HL-60/S4 treated with retinoic acid at 250 ng/mL for 4 days and 3 days (cell line): ENCODE measurements around the gene ITPR2.

Experiments used
- in situ Hi-C: fragments of 300-500 bp; cut with MboI; formaldehyde crosslinking; loops from 2 replicates; pipeline ENCODE4 v1.7.0; 2022; ENCODE audit warnings: low sequenced_read_pairs

ITPR2 gene

GRCh38 chr12:26374934-26375680 lies 457.9 kb downstream of the ITPR2 start:
- in situ Hi-C loops, result no loop called here

- in situ Hi-C loops, result no loop called here
These were observed 459.1 kb downstream of the ITPR2 start for GRCh38 chr12:26373606-26374495.

- in situ Hi-C loops, result no loop called here
These were observed 460.1 kb downstream of the ITPR2 start for GRCh38 chr12:26372866-26373265.

GRCh38 chr12:26370098-26370497 lies 462.9 kb downstream of the ITPR2 start:
- in situ Hi-C loops, result no loop called here

GRCh38 chr12:26369588-26369987 lies 463.4 kb downstream of the ITPR2 start:
- in situ Hi-C loops, result no loop called here

GRCh38 chr12:26367991-26368730 lies 464.8 kb downstream of the ITPR2 start:
- in situ Hi-C loops, result no loop called here

GRCh38 chr12:26361964-26362363 lies 471.0 kb downstream of the ITPR2 start:
- in situ Hi-C loops, result no loop called here

GRCh38 chr12:26360062-26360461 lies 472.9 kb downstream of the ITPR2 start:
- in situ Hi-C loops, result no loop called here

- in situ Hi-C loops, result no loop called here
These were observed 473.4 kb downstream of the ITPR2 start for GRCh38 chr12:26359576-26359975.

GRCh38 chr12:26358651-26359050 lies 474.3 kb downstream of the ITPR2 start:
- in situ Hi-C loops, result no loop called here

GRCh38 chr12:26347300-26347699 lies 485.7 kb downstream of the ITPR2 start:
- in situ Hi-C loops, result no loop called here

GRCh38 chr12:26346736-26347135 lies 486.3 kb downstream of the ITPR2 start:
- in situ Hi-C loops, result no loop called here

- in situ Hi-C loops, result no loop called here
These were observed 487.5 kb downstream of the ITPR2 start for GRCh38 chr12:26345471-26346003.

GRCh38 chr12:26341491-26341890 lies 491.5 kb downstream of the ITPR2 start:
- in situ Hi-C loops, result no loop called here

- in situ Hi-C loops, result no loop called here
These were observed 492.3 kb downstream of the ITPR2 start for GRCh38 chr12:26340649-26341048.

GRCh38 chr12:26339976-26340375 lies 493.0 kb downstream of the ITPR2 start:
- in situ Hi-C loops, result no loop called here

- in situ Hi-C loops, result no loop called here
These were observed 494.1 kb downstream of the ITPR2 start for GRCh38 chr12:26338586-26339572.

GRCh38 chr12:26335651-26336050 lies 497.3 kb downstream of the ITPR2 start:
- in situ Hi-C loops, result no loop called here

- in situ Hi-C loops, result no loop called here
These were observed 498.3 kb downstream of the ITPR2 start for GRCh38 chr12:26334621-26335124.

GRCh38 chr12:26331960-26332359 lies 501.0 kb downstream of the ITPR2 start:
- in situ Hi-C loops, result no loop called here
